Measurements from ENCODE around the gene SYDE1. TPM values are rescaled to one million over a fixed set of nuclear protein-coding genes. Genes with fewer than 3 reads are reported as not detected.

The SYDE1 gene
- total and polyA plus RNA-seq, 2 of the 4 experiments (the other 2 are of a cell fraction): 19.4 to 64.9 TPM

- Histone ChIP-seq H3K27me3 (ENCODE audit: control insufficient read depth, insufficient read depth, low read length) (peaks cover 3% of the 10 kb centered on the region), H3K23ac (ENCODE audit: low read depth, low read length) (no peak overlapping the region), H2AK9ac (replicated peaks; ENCODE audit: low read depth, low read length, poor library complexity) (no peak overlapping the region), H4K8ac (ENCODE audit: low read depth in 2 of 2, low read length in 2 of 2) (no peak overlapping the region), H3K4ac (ENCODE audit: low read depth, low read length) (no peak overlapping the region), H3K14ac (replicated peaks; ENCODE audit: low read depth, low read length) (no peak overlapping the region), H3K4me1 (ENCODE audit: control insufficient read depth, insufficient read depth, low read length) (peaks cover 6% of the 10 kb centered on the region), H3K9ac (ENCODE audit: low read depth, low read length) (no peak overlapping the region), H3K4me3 (ENCODE audit: insufficient read depth, low read depth, low read length) (no peak overlapping the region), H2BK15ac (ENCODE audit: low read depth, low read length) (no peak overlapping the region), H2BK5ac (ENCODE audit: low read depth, low read length, poor library complexity, severe bottlenecking) (no peak overlapping the region), H4K91ac (ENCODE audit: insufficient read depth, low read depth, low read length) (no peak overlapping the region), H3K36me3 (ENCODE audit: control insufficient read depth, insufficient read depth, low read length) (peaks cover 8% of the 10 kb centered on the region), H3K27ac (ENCODE audit: insufficient read depth, low read length) (no peak overlapping the region), H4K20me1 (ENCODE audit: insufficient read depth, low read length) (peaks cover 12% of the 10 kb centered on the region), H2AK5ac (ENCODE audit: low read depth, low read length) (no peak overlapping the region), H3K56ac (ENCODE audit: extremely low read depth, insufficient read depth, low read length) (no peak overlapping the region), H3K18ac (ENCODE audit: low read depth, low read length) (no peak overlapping the region), H4K5ac (ENCODE audit: low read depth, low read length) (no peak overlapping the region), H3K9me1 (ENCODE audit: insufficient read depth, low read length) (no peaks in the 10 kb centered on the region), H2AFZ (replicated peaks; ENCODE audit: low read length, poor library complexity) (no peak overlapping the region), H3K9me3 (ENCODE audit: control insufficient read depth, insufficient read depth, low read length) (peaks cover 11% of the 10 kb centered on the region), H3K79me1 (ENCODE audit: low read depth in 1 of 2, low read length in 2 of 2) (peaks cover 0 to 21% of the 10 kb centered on the region in 2 experiments; a peak in 2 of 4 replicates), H3K4me2 (ENCODE audit: low read depth, low read length) (no peak overlapping the region), H2BK20ac (ENCODE audit: low read depth, low read length) (no peak overlapping the region), H2BK120ac (ENCODE audit: low read depth, low read length) (no peak overlapping the region)
- CTCF ChIA-PET: no interaction called here
- in situ Hi-C loops (cut with MboI; ENCODE audit: low sequenced_read_pairs): loop anchor here (25.0 kb wide), 1 partner anchor 1083 kb away; the partner anchor contains the start of genes AP1M1 and FAM32A
- no peak for ATAC-seq (ENCODE audit: low read depth)
- intact Hi-C loops (cut with micrococcal nuclease): loop anchor here (10.0 kb wide), 1 partner anchor 270 kb away; the partner anchor contains the start of gene AKAP8
- POLR2A ChIA-PET (ENCODE audit: unreplicated experiment): no interaction called here
- WGBS, 2 experiments (ENCODE audit: extremely low coverage in 2 of 2, insufficient read length in 1 of 2): no CpG with 5 or more reads among the region's 1 CpG
- DNase-seq: no peak
- no TSS peak for BruUV-seq (replicated peaks)
- dilution Hi-C loops (cut with HindIII; ENCODE audit: low sequenced_read_pairs, unreplicated experiment): no loop called here
- no peak for TF ChIP-seq NFE2L2 (IDR thresholded peaks at IDR 0.05; ENCODE audit: low read depth, low read length)
- no peak for TF ChIP-seq CHD1 (IDR thresholded peaks at IDR 0.05; ENCODE audit: low read depth, low read length)
- TF ChIP-seq MAZ (IDR thresholded peaks at IDR 0.05; ENCODE audit: borderline replicate concordance, low read depth, low read length): no peak
- TF ChIP-seq RAD21 (IDR thresholded peaks at IDR 0.05; ENCODE audit: low read length): no peak
- no peak for TF ChIP-seq CTCF (conservative IDR thresholded peaks at IDR 0.05; ENCODE audit: low read depth, low read length)
- TF ChIP-seq CEBPB (IDR thresholded peaks at IDR 0.05; ENCODE audit: low read depth, low read length): no peak
- TF ChIP-seq MXI1 (IDR thresholded peaks at IDR 0.05; ENCODE audit: borderline replicate concordance, low read depth, low read length): no peak
- no peak for TF ChIP-seq ELK1 (IDR thresholded peaks at IDR 0.05; ENCODE audit: borderline replicate concordance, low read depth, low read length)
- TF ChIP-seq USF2 (IDR thresholded peaks at IDR 0.05; ENCODE audit: low read depth, low read length): no peak
- TF ChIP-seq POLR2A (IDR thresholded peaks at IDR 0.05; ENCODE audit: low read depth, low read length): no peak
- no peak for TF ChIP-seq BHLHE40 (IDR thresholded peaks at IDR 0.05; ENCODE audit: low read depth, low read length)
- TF ChIP-seq MAFK (IDR thresholded peaks at IDR 0.05; ENCODE audit: low read depth, low read length): no peak
- no peak for TF ChIP-seq RFX5 (IDR thresholded peaks at IDR 0.05; ENCODE audit: low read depth, low read length)
- no peak for TF ChIP-seq RCOR1 (IDR thresholded peaks at IDR 0.05; ENCODE audit: insufficient replicate concordance, low read length)
These were observed 2.8 kb upstream of the SYDE1 start for GRCh38 chr19:15104411-15104810.

Measured in IMR-90 (cell line).